ENCODE data around the gene MKNK2.

DNA sequence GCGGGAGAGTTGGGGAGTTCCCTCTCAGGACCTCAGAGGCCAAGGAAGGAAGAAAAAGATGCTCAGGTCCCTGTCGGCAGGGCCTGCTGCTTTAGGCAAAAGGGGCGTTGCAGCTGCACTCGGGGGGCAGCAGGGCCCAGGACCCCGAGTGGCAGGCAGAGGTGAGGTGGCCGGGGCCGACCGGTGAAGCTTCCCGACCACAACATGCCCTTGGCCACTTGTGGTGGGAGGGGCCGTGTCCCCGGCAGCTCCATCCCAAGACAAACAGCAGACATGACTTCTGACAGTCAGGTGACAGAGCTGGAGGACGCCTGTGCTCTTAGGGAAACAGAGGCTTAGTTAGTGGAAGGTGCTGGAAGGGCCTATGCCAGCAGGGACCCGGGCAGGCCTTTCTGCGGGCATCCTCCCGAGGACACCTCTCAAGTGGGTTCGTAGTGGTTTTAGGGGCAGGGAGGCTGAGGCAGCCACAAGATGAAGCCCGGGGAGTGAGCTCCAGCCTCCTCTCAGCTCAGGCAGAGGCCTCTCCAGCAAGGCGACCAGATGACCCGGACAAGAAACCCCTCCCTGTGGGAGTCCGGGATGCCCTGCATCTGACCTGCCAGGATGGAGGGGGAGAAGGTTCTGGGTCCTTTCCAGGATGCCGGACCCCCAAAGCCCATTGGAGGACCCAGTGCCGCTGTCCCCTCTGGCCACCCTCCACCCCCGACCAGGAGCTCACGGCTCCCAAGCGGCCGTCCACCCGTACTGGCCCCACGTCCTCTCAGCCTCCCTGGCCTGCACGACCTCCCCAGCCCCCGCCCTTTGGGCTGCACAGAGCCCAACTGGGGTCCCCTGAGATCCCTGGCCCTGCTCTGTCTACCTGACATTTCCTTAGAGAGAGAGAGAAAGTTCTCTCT lies 59.8 kb downstream of the MKNK2 start:
- TF ChIP-seq, protein P1, sequence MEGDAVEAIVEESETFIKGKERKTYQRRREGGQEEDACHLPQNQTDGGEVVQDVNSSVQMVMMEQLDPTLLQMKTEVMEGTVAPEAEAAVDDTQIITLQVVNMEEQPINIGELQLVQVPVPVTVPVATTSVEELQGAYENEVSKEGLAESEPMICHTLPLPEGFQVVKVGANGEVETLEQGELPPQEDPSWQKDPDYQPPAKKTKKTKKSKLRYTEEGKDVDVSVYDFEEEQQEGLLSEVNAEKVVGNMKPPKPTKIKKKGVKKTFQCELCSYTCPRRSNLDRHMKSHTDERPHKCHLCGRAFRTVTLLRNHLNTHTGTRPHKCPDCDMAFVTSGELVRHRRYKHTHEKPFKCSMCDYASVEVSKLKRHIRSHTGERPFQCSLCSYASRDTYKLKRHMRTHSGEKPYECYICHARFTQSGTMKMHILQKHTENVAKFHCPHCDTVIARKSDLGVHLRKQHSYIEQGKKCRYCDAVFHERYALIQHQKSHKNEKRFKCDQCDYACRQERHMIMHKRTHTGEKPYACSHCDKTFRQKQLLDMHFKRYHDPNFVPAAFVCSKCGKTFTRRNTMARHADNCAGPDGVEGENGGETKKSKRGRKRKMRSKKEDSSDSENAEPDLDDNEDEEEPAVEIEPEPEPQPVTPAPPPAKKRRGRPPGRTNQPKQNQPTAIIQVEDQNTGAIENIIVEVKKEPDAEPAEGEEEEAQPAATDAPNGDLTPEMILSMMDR (IDR thresholded peaks at IDR 0.05 in 8 of 11, conservative IDR thresholded peaks at IDR 0.05 in 3 of 11) = no peak
- TF ChIP-seq POLR2A (IDR thresholded peaks at IDR 0.05) = no peak
